GM18861 (cell line): ENCODE results near the gene UQCC5.

Experiments
- ATAC-seq: cut with Tn5 transposase; IDR thresholded peaks from one replicate; pipeline ENCODE4 v1.9.1; 2021; ENCODE audit not compliant: unreplicated experiment

Gene UQCC5

DNA sequence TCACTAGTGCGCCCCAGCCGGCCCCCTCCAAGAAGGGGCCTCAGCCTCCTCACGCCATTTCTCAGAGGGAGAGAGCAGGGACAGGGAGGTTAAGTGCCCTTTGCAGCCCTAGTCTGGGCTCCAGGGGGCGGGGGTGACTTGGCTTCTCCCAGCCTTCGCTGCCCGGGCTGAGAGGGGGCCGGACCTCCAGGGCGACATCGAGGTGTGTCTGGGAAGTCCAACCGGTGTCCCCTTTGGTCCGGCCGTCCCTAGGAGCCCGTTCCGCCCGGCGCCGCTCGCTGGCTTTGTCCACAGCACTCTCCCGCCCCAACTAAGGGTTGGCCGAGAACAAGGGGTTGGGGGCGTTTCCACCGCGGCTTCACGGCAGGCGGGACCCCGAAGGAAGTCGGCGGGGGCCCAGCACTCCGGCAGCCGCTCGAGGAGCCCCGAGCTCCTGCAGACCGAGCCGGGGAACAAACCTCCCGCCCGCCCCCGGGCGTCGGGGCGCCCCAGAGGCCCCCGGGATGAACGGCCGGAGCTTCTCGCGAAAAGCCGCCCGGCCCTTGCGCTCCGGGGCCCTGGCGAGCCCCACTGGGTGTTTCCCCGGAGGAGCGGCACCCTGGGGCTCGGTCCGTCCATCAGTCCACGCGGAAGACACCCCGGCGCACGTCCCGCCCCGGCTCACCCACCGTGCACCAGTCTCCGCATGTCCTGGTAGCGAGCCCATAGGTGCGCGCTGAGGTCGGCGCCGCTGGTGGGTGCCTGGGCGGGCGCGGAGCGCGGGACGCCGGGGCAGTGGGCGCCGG lies 3.4 kb upstream of the UQCC5 start:
- ATAC-seq = no peak

DNA sequence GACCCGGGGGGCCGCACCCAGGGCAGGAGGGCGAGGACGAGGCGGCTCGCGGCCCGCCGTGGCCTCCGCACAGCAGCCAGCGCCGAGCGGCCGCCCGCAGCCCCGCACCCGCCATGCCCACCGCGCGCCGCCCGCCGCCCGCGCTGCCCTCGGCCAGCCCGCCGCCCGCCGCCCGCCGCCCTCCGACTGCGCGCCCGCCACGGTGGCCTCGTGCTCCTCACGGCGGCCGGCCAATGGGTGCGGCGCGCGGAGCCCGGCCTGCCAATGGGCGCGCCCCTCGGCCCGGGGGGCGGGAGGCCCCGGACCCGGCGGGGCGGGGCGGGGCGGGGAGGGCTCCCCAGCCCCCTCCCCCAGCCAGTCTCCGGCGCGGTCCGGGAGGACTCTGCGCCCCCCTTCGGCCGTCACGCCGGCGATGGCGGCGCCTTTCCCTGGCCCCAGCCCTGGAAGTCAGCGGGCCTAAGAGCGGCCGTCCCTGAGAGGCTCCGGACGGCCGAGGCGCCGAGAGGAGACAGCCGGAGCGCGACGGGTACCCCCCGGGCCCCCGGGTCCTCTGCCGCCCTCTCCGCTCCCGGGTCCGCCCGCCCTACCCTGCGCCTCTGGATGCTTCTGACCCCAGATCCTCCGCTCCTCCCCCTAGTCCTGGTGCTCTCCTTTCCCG lies 2.7 kb upstream of the UQCC5 start, which contains the start of gene NT5DC2:
Gene NT5DC2, minus strand, starts transcription at position 235 of the 658 bp plus-strand sequence. Its CDS starts 120 bp downstream, at position 115.
- peak; percentile 23 for ATAC-seq

DNA sequence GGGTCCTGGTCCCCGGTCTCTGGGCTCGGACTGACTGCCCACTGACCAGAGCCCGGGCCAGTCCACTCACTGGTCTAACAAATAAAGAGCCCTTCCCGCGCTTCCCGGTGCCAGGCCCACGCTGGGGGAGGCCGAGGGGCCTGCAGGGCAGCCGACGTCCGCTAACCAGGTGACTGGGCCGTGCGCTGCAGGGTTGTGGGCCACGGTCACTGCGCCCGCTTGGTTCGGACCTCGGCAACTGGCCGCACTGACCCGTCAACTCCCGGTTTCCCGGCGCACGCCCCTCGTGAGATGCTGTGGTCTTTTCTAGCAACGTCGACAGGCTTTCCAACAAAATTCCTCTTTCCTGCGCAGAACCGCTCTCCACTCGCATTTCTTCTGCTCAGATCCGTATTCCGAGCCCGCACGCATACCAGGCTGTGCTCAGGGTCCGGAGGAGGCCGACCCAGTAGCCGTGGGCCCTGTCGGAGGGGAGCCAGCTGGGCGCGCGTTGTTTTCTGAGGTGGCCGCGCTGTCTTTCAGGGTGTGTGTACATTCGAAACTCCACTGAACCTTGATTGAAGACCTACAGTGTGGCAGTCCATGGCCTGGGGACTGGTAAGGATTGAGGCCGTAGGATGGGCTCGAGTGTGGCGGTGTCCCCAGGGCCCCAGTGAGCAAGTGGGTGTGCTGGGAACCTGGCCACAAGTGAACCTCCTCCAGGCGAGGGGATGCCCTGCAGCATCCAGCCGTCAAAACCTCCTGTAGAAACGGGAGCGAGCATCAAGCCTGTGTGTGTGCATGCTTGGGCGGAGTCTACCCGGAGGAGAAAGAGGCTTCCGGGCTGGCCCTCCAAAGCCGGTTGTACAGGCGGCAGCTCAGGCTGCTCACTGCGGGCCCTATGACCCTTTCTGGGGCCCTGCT lies 1.9 kb upstream of the UQCC5 start:
- ATAC-seq = no peak

DNA sequence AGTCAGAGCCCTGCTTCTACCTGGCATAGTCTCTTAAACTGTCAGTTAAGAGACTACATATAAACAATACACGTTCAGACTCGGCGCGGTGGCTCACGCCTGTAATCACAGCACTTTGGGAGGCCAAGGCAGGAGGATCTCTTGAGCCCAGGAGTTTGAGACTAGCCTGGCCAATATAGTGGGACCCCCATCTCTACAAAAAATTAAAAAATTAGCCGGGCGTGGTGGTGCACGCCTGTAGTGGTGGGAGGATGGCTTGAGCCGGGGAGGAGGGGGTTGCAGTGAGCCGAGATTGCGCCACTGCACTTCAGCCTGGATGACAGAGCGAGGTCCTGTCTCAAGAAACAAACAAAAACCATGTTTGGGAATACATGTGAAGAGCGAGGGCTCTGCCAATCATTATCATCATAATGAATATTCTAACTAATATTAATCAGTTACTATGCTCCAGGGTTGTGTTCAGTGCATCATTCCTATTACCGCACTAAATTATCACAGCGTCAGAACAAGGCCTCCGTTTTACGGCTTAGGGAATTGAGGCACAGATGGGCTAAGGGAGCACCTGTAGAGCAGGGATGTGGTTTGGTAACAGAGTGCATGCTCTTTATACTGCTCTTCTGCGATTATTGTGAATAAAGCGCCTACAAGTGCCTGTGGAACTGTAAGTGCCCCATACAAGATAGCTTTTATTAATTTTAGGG lies 844 bp upstream of the UQCC5 start:
- no peak for ATAC-seq

DNA sequence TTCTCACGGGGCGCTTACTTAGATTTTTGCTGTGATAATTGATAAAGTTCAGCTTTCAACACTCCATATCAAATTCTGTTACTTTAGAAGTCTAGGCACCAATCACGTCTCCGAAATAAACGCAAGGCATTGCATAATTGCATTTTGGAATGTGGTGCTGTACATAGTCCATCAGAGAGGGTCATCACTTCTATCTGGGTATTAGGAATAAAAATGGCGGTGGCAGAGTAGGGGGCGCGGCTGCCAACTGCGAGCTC lies 365 bp upstream of the UQCC5 start:
- no peak for ATAC-seq

DNA sequence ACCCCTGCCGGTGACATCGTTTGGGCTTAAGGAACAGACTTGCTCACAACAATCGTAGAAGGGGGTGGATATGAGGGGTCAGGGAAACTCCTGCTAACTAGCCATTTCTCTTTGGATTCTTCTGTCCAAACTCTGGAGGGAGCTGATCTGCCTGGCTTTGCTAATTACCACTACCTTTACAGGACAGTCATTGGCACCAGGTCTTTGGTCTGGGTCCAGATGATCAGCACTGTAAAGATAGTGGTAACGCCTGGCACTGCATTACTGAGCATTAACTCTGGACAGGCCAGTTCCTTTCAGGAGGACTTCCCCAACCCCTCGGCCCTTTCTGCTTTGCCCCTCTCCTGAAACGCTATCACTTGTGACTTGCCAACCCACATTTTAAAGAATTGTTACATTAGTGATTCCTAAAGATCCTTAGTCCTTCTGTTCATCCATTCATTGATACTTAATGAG lies 788 bp downstream of the UQCC5 start:
- ATAC-seq = no peak

DNA sequence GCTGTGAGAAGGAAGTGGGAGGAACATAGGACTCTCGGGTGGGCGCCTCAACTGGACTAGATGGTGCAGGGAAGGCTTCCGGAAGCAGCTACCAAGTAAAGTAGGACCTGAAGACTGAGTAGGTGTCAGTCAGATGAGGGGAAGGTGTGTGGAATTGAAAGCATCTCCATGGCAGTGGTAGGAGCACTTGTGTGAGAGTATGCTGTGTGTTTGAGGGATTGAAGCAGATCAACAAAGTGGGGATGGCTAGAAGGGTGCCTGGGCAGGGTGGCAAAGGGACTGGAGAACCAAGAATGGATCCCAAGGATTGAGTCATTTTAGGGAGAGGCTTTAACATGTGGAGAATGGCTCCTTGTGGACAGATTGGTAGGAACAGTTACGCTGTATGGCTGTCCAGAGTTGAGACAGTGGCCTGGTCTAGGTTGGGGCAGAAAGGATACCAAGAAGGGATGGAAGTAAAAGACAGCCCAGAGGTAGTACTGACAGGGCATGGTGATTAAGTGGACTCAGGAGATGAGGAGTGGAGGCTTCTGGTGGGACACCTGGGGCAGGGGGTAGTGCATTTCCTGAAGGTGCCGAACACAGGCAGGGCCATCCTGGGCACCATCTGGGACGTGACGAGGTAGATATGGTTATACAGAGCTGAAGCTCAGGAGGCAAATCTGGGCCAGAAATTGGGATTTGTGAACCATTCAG lies 1.5 kb downstream of the UQCC5 start:
- ATAC-seq = no peak

DNA sequence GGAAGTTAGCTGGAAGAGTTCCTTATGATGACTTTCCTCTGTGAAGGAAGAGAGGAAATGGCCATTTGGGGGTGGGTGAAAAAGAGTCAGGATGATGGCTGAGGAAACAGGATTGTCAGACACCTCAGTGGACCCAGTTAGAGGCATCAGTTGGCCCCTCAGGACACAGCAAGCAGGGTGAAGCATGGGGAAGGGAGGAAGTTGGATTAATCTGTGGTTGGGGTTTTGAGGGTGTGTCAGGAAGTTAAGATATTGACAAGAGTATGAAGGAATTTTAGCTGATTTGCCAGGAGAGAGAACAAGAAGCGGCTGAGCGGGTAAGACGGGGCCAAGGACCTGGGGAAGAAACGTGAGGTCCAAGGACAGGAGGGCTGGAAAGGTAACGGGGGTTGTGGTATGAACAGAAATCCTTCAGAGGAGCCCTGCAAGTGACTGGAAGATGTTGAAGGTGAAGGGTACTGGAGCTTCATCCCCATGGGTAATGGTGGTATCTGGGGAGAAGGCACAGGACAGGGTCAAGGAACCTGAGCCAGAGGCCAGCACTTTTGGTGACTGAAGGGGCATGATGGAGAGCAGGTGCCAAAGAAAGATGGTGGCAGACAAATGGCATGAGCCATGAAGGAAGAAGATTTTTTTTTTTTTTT lies 2.7 kb downstream of the UQCC5 start:
- no peak for ATAC-seq

DNA sequence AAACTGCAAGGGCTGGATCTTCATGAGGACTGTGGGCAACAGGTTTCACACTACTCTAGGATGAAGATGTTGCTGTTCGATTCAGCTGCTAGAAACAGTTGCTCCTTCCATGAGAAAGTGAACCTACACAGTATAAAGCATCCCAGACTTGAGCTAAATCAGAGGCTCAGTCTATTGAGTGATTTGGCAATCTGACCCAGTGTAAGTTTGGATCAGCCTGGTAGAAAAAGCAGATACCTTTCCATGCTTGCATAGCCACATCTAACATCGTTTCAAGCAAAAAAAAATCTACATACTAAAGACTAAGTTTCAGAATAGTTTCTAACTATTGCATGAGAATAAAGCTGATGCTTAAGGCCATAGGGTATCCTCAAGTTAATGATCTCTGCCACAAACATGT lies 4.6 kb downstream of the UQCC5 start:
- ATAC-seq = no peak

DNA sequence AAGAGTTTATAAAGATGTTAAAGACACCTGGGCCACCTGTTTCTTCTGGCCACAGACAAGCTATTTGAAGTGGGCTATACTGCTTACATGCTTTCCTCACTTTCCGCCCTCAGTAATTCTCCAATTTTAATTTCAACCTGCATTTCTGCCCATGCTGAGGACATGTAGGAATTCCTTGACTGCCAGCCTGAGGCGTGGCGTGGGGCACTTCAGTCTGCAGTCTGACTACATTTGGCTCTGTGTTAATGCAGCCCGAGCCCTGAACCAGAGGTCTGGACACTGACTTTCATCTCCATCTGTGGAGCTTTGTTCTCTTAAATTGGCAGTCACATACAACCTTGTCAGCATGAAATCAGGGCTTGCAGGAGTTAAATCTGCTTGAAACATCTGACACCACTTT lies 8.5 kb downstream of the UQCC5 start:
- ATAC-seq = no peak

DNA sequence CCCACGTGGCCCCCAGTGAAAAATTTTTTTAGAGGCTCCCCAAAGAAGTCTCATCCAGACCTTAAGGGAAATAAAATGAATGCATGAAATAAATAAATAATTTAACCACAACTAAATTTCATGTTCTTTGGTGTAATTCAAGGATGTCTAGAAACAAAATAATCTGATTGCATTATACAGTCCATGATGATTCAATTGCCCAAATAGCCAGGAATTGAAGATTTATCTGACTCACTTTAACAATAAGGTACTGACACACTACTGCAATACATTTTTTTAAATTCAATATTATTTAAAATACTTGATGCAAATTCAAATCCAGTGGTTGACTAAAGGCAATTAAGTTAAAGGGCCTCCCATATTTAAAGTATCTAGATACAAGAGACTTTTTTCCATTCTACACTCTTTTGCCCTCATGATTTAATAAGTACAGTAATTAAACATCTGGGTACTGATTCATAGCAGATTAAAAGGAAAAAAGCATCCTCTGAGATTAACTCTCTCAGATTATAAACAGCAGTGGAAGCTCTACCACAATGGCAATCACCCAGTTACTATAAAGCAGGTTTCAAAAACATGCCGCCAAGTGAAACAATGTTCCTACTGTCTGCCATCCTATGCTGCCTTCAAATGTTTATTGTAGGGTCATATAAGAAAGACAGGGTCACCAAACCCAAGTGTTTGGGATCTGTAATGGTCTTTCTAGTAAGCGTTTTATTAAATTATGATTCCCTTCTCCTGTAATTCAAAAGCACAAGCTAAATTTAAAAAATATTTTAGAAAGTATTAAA lies 9.9 kb downstream of the UQCC5 start:
- ATAC-seq = no peak

DNA sequence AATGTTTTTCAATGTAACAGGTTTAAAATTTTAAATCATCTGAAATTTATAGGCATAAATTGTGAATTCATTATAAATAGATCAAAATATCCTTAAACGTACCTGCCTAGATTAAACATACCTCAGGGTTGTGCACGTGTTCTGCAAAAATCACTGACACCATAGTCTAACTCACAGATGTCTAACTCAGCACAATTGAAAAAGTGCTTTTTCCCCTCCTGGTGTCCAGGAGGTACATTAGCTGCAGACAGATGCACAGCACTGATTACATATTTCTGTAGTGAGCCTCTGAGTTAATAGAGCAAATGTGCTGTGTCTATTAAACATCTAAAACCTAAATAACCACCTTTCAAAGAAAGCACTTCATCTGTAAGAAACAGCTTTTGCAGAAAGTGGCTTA lies 10.7 kb downstream of the UQCC5 start:
- ATAC-seq = no peak

DNA sequence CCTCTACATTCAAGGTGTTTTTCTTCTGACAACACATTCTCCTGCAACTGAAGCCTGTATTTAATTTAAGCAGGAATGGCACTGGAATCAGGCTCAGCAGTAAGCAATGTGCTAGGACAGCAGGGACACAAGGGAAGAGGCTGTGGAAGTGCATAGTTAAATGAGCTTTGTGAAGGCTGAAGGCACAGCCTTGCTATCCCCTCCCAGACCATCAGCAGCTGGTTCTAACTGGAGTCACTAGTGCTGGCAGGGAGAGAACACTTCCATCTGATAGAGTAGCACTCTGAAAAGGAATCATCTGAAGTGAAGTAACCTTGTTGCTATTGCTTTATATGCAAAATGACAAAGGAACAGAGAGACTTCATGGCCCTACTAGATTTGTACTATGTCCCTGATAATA lies 14.7 kb downstream of the UQCC5 start:
- no peak for ATAC-seq

DNA sequence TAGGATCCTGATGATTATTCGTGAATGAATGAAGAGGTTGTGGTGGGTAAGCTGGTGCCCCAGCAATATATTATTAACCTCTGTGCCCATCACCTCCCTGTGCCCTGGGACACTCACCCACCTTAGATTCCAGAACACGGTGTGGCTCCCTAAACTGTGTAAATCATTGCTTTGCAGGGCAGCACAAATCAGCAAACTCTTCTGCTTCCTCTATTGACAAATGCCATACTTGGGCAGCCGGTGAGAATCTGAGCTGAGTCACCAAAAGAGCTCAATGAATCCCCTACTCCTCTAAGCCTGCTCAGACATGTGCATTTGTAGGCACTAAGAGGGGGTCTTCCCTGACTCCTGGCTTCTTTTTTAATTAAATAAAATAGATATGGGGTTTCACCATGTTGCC lies 15.7 kb downstream of the UQCC5 start:
- ATAC-seq = no peak

DNA sequence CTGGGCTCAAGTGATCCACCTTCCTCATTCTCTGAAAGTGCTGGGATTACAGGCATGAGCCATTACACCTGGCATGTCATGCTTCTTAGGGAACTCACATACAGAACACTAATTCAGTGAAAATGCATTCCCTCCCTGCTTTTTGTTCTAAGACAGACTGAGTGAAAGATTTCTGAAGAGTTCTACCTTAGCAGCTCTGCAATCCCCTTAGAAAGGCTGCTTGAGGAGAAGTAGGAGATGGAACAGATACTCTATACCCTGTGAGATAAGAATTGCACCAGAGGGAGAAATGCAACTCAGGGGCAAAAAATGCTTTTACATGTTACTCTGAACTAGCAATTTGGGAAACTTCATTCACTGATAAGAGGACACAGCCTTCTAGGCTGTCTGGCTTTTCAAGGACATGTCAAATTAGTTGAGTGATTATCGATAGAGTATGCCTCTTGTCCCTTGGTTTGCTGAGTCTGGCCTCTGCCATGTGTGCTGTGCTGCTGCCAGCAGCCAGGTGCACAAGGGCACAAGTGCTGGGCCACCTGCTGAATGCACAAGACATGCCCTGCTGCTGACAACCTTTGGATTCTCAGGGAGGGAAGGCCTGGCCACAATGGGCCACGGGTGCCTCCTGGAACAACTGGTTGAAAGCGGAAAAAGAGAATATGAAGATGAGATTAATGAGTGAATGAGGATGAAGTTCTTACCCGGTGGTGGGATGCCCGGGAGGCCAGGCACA lies 17.8 kb downstream of the UQCC5 start:
- no peak for ATAC-seq

DNA sequence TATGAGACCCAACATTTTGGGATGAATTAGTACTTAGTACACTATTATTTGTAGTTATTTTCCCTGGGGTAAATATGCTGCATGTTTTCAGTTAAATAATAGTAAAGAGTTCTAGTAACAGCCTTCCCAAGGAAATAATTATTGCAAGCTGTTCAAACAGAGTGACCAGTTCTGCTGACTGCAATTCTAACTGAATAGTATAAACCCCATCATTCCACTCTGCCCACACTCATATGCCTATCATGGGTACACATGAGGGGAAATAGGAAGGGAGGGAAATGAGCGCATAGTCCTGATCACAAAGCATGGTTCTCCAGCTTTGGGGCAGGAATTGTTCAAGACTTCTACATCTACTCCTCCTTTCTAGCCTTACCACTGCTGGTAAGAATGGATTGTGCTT lies 18.7 kb downstream of the UQCC5 start:
- ATAC-seq = no peak

DNA sequence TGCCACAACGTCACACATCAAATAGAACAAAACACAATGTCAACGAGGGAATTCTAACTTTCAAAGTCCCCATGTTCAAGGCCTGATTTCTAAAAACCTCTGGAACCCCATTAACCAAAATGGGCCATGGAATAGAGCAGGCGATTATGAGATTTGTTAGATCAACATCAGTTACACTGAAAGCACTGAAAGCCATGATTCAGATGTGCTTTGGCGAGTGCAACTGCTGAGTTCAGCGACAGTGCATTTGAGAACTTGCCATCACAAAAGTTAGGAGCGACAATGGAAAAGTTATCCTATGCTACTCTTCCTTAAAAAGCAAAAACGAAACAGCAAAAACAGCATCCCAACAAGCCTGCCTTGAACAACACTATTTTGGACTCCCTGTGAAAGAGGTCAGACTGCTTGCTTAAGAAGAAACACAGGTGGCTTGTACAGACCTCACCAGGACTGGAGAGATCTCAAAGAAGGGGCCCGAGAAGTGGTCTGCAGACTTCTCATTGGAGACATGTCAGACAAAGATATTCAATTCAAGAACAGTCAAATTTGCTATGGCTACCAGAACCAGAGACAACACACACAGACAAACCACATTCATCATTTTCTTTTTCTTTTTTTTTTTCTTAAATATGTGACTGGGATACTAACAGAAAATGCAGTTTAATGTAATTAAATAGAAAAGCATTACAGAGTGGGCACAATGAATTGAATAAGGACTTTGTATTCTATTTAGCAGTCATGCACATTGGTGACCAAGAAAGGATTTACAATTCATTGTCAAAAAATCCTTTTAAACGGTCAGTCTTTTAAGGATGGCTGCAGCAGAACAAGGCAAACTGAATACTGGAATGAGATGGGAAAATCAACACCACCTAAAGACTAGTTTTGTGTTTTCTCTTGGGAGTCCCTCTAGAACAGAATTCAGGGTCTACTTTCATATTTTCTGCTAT lies 20.9 kb downstream of the UQCC5 start:
- ATAC-seq = no peak

DNA sequence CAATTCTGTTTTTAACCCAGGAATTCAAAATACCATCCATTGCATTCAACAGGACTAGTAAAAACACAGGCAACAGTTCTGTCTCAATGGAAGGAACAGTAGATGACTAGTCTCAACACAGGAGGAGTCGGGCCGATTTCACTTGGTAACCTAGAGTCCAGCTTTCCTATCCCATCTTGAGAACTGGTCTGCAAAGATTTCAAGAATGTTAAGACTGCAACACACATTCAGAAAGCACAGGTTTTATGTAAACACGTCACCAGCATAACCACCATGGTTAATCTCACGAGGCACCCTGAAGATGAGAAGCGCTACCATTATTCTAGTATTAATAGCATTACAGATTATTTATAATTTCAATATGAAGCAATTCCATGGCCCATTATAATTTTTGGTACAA lies 22.0 kb downstream of the UQCC5 start:
- ATAC-seq = no peak
